Measurements from ENCODE around the gene LCN12. TPM values are rescaled to one million over a fixed set of nuclear protein-coding genes. Genes with fewer than 3 reads are reported as not detected.

LCN12 gene
- total and polyA plus RNA-seq, 2 donors from 2014 or later = 35.5 to 42.9 TPM

- intact Hi-C loops (cut with DNase I) = no loop called here
- no peak for TF ChIP-seq CTCF (IDR thresholded peaks at IDR 0.05; ENCODE audit: borderline replicate concordance, extremely low read depth, insufficient read depth)
- Histone ChIP-seq H3K36me3 (ENCODE audit: control insufficient read depth in 2 of 3, insufficient read depth in 3 of 3, low read length in 3 of 3) (peaks cover 0 to 5% (median 0%) of the 10 kb centered on the region in 3 donors), H3K4me3 (ENCODE audit: low read length in 3 of 3) (no peak overlapping the region), H3K4me1 (ENCODE audit: control insufficient read depth in 2 of 3, insufficient read depth in 2 of 3, low read depth in 1 of 3, low read length in 3 of 3) (peaks cover 0 to 20% (median 10%) of the 10 kb centered on the region in 3 donors), H3K27me3 (ENCODE audit: control insufficient read depth, insufficient read depth, low read length) (no peaks in the 10 kb centered on the region), H3K27ac (ENCODE audit: low read depth in 2 of 2, low read length in 2 of 2) (no peak overlapping the region), H3K9me3 (ENCODE audit: control insufficient read depth in 2 of 3, insufficient read depth in 1 of 3, low read length in 3 of 3) (no peaks in the 10 kb centered on the region), H3K9ac (ENCODE audit: low read length in 3 of 3) (no peak overlapping the region)
- DNase-seq (no peak), FAIRE-seq (no peak)
Measured at GRCh38 chr9:136997371-136997770, 45.3 kb downstream of the LCN12 start.

- H3K4me3 ChIP-seq (ENCODE audit: low read length in 3 of 3) = no peak overlapping the region
- FAIRE-seq = no peak
- peaks cover 0 to 17% (median 8%) of the 10 kb centered on the region in 3 donors for H3K4me1 ChIP-seq (ENCODE audit: control insufficient read depth in 2 of 3, insufficient read depth in 2 of 3, low read depth in 1 of 3, low read length in 3 of 3)
- intact Hi-C loops (cut with DNase I) = no loop called here
- DNase-seq = peak in 2 of 5 donors; percentile 22 to 40
- peaks cover 0 to 5% (median 0%) of the 10 kb centered on the region in 3 donors for H3K36me3 ChIP-seq (ENCODE audit: control insufficient read depth in 2 of 3, insufficient read depth in 3 of 3, low read length in 3 of 3)
- no peak overlapping the region for H3K27ac ChIP-seq (ENCODE audit: low read depth in 2 of 2, low read length in 2 of 2)
- no peak overlapping the region for H3K9ac ChIP-seq (ENCODE audit: low read length in 3 of 3)
- no peaks in the 10 kb centered on the region for H3K27me3 ChIP-seq (ENCODE audit: control insufficient read depth, insufficient read depth, low read length)
- no peaks in the 10 kb centered on the region for H3K9me3 ChIP-seq (ENCODE audit: control insufficient read depth in 2 of 3, insufficient read depth in 1 of 3, low read length in 3 of 3)
- no peak for TF ChIP-seq CTCF (IDR thresholded peaks at IDR 0.05; ENCODE audit: borderline replicate concordance, extremely low read depth, insufficient read depth)
Measured at GRCh38 chr9:136997830-136998234, 45.8 kb downstream of the LCN12 start.

- H3K27ac ChIP-seq (ENCODE audit: low read depth in 2 of 2, low read length in 2 of 2) = peak overlapping the region in 1 of 2 donors; percentile 32
- H3K9ac ChIP-seq (ENCODE audit: low read length in 3 of 3) = no peak overlapping the region
- H3K27me3 ChIP-seq (ENCODE audit: control insufficient read depth, insufficient read depth, low read length) = no peaks in the 10 kb centered on the region
- intact Hi-C loops (cut with DNase I) = no loop called here
- H3K4me3 ChIP-seq (ENCODE audit: low read length in 3 of 3) = no peak overlapping the region
- DNase-seq (peak in 1 of 5 donors; percentile 42), FAIRE-seq (no peak)
- H3K36me3 ChIP-seq (ENCODE audit: control insufficient read depth in 2 of 3, insufficient read depth in 3 of 3, low read length in 3 of 3) = no peaks in the 10 kb centered on the region
- TF ChIP-seq CTCF (IDR thresholded peaks at IDR 0.05; ENCODE audit: borderline replicate concordance, extremely low read depth, insufficient read depth) = no peak
- H3K9me3 ChIP-seq (ENCODE audit: control insufficient read depth in 2 of 3, insufficient read depth in 1 of 3, low read length in 3 of 3) = no peaks in the 10 kb centered on the region
- H3K4me1 ChIP-seq (ENCODE audit: control insufficient read depth in 2 of 3, insufficient read depth in 2 of 3, low read depth in 1 of 3, low read length in 3 of 3) = peaks cover 0 to 13% (median 3%) of the 10 kb centered on the region in 3 donors
Measured at GRCh38 chr9:137000177-137000930, 48.3 kb downstream of the LCN12 start.

Data from kidney (tissue), 14 donors.